GM23338 (cell line): ENCODE measurements around the gene LMF1. TPM values are rescaled to one million over a fixed set of nuclear protein-coding genes. Genes with fewer than 3 reads are reported as not detected.

Source experiments
- ATAC-seq: fragments of 200-7000 bp; cut with Tn5 transposase; 3 replicates; pipeline ENCODE4 v1.9.1; 2020
- DNase-seq: peaks from one replicate; pipeline ENCODE4 v3.0.0-alpha.2; 2015; ENCODE audit warnings: low spot score
- H2AFZ ChIP-seq: fragments of 200-600 bp; sonication (generic); 2 replicates; pipeline ENCODE4 v1.8.0; 2016; ENCODE audit warnings: antibody characterized with exemption, mild to moderate bottlenecking, moderate library complexity
- H3F3A ChIP-seq: fragments of 200-600 bp; sonication (generic); replicated peaks from 2 replicates; pipeline ENCODE4 v1.8.0; 2017; ENCODE audit warnings: antibody characterized with exemption, mixed run types, low read depth
- H3K27ac ChIP-seq: fragments of 200-600 bp; sonication (generic); 2 replicates; pipeline ENCODE4 v1.6.1; 2016; ENCODE audit warnings: low read depth
- H3K27me3 ChIP-seq: fragments of 200-600 bp; sonication (generic); 2 replicates; pipeline ENCODE4 v1.8.0; 2016; ENCODE audit warnings: mild to moderate bottlenecking, mixed run types, moderate library complexity; ENCODE audit not compliant: insufficient read depth
- H3K36me3 ChIP-seq: fragments of 200-600 bp; sonication (generic); 2 replicates; pipeline ENCODE4 v1.8.0; 2016; ENCODE audit warnings: mild to moderate bottlenecking; ENCODE audit not compliant: insufficient read depth
- H3K4me1 ChIP-seq: fragments of 200-600 bp; sonication (generic); 2 replicates; pipeline ENCODE4 v1.8.0; 2016; ENCODE audit warnings: mild to moderate bottlenecking, moderate library complexity; ENCODE audit not compliant: insufficient read depth
- H3K4me2 ChIP-seq: fragments of 200-600 bp; sonication (generic); 2 replicates; pipeline ENCODE4 v1.7.1; 2017; ENCODE audit warnings: mixed run types
- H3K4me3 ChIP-seq: fragments of 200-600 bp; sonication (generic); 2 replicates; pipeline ENCODE4 v1.6.1; 2016; ENCODE audit warnings: mixed run types
- H3K79me2 ChIP-seq: fragments of 200-600 bp; sonication (generic); replicated peaks from 2 replicates; pipeline ENCODE4 v1.8.0; 2017; ENCODE audit warnings: mild to moderate bottlenecking; ENCODE audit not compliant: insufficient read depth
- H3K9me2 ChIP-seq: fragments of 200-600 bp; sonication (generic); 2 replicates; pipeline ENCODE4 v1.8.0; 2017; ENCODE audit not compliant: insufficient read depth
- H4K20me1 ChIP-seq: fragments of 200-600 bp; sonication (generic); replicated peaks from 2 replicates; pipeline ENCODE4 v1.8.0; 2017; ENCODE audit warnings: mild to moderate bottlenecking; ENCODE audit not compliant: insufficient read depth
- H3K27ac Mint-ChIP-seq: 2 replicates; pipeline ENCODE4 v1.8.0; 2020; ENCODE audit warnings: inconsistent platforms, mild to moderate bottlenecking, moderate library complexity, mixed read lengths
- H3K27me3 Mint-ChIP-seq: 3 replicates; pipeline ENCODE4 v1.8.0; 2022; ENCODE audit warnings: low read depth, mild to moderate bottlenecking, moderate library complexity, mixed read lengths, inconsistent platforms; ENCODE audit not compliant: insufficient read depth, poor library complexity
- H3K36me3 Mint-ChIP-seq: 3 replicates; pipeline ENCODE4 v1.8.0; 2021; ENCODE audit warnings: low read depth, mild to moderate bottlenecking, inconsistent platforms, moderate library complexity, mixed read lengths
- H3K4me1 Mint-ChIP-seq: 3 replicates; pipeline ENCODE4 v1.8.0; 2020; ENCODE audit warnings: mild to moderate bottlenecking, inconsistent platforms, mixed read lengths
- H3K4me3 Mint-ChIP-seq: 3 replicates; pipeline ENCODE4 v1.8.0; 2021; ENCODE audit warnings: moderate library complexity, mild to moderate bottlenecking, inconsistent platforms, mixed read lengths
- H3K9me3 Mint-ChIP-seq: 3 replicates; pipeline ENCODE4 v1.8.0; 2020; ENCODE audit warnings: moderate library complexity, mild to moderate bottlenecking, inconsistent platforms, mixed read lengths
- EZH2 ChIP-seq: fragments of 200-600 bp; sonication (generic); IDR thresholded peaks from one replicate; pipeline ENCODE4 v1.8.0; 2017; ENCODE audit warnings: antibody characterized with exemption, mild to moderate bottlenecking, low read depth; ENCODE audit not compliant: unreplicated experiment
- STAT1 ChIP-seq: IDR thresholded peaks from one replicate; pipeline ENCODE4 v1.6.1; 2016; ENCODE audit warnings: antibody characterized with exemption; ENCODE audit not compliant: unreplicated experiment
- ZNF114 ChIP-seq: fragments of 250-450 bp; sonication (Bioruptor Pico); IDR thresholded peaks from 2 replicates; pipeline ENCODE4 v1.5.0; 2020; ENCODE audit warnings: mild to moderate bottlenecking, moderate library complexity
- ZNF331 ChIP-seq: fragments of 250-450 bp; sonication (Bioruptor Pico); IDR thresholded peaks from 2 replicates; pipeline ENCODE4 v1.5.0; 2020; ENCODE audit warnings: low read depth, mild to moderate bottlenecking, moderate library complexity
- ZNF462 ChIP-seq: fragments of 250-450 bp; sonication (Bioruptor Pico); IDR thresholded peaks from 2 replicates; pipeline ENCODE4 v1.5.0; 2020; ENCODE audit warnings: mild to moderate bottlenecking, moderate library complexity
- polyA plus RNA-seq: library from polyadenylated mRNA; unstranded; fragments of >200 nt; fragmentation: Nextera tagmentation; extraction: Ambion mirVana; gene quantifications from 2 replicates; pipeline ENCODE4 v1.2.1, GENCODE V29; 2016
- total RNA-seq: library from RNA; depleted of rRNA; stranded (reverse); fragments of >200 nt; shearing (Covaris generic); gene quantifications from 2 replicates; pipeline ENCODE4 v1.2.3, GENCODE V29; 2014

The LMF1 gene
- total and polyA plus RNA-seq, 2 experiments from 2014 or later, result 4.2 to 10.1 TPM

DNA sequence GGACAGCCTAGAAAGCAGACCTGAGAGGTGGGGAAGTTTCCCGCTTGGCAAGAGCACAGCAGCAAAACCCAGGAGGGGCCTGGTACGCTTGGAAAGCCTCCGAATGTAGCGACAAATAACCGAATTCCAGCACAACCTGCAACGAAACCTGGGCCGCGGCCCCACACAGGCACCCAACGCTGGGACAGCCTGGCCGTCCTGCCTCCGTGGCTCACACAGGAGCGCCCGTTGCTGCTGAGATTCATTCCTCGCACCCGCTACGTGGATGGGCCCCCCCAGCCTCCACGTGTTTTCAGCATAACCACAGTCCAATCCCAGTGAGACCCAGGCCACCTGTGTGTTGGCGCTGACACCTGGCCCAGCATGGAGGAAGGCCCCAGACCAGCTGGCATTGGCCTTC lies 42.9 kb downstream of the LMF1 start (continued):
- TF ChIP-seq ZNF462 (no peak), EZH2 (no peak)

DNA sequence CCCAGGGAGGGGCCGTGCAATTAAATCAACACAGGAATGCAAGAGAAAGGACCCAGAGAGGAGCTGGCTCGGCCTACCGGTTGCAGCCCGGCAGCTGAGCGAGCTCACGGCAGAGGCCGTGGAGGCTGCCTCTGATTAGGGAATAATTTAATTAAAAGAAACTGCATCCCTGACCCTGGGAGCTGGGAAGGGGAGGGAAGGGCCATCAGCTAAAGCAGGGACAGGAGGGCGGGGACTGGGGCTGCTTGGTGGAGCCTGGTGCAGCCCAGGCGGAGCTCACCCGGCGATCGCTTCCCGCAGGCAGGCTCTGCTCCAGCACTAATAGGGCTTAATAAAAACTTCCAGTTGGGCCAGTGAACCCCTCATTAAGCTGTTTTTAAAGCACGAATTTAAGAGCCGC lies 43.4 kb downstream of the LMF1 start:
- TF ChIP-seq ZNF331 (CRISPR knock-in tag) (no peak), ZNF114 (CRISPR knock-in tag) (no peak)
- Mint-ChIP-seq H3K27me3 (peaks cover 3% of the 10 kb centered on the region), H3K9me3 (peaks cover 44% of the 10 kb centered on the region), H3K27ac (no peak overlapping the region), H3K4me3 (no peak overlapping the region), H3K36me3 (peaks cover 21% of the 10 kb centered on the region), H3K4me1 (peaks cover 13% of the 10 kb centered on the region)
- no peaks in the 10 kb centered on the region for H3K27me3 ChIP-seq
- H3K27ac ChIP-seq, result no peak overlapping the region
- 0 out of 2 replicates have a peak, but pooled peaks cover 2% of the 10 kb centered on the region for H3K9me2 ChIP-seq
- H4K20me1 ChIP-seq, result no peaks in the 10 kb centered on the region
- 0 out of 2 replicates have a peak, but pooled peaks cover 5% of the 10 kb centered on the region for H3K36me3 ChIP-seq
- peaks cover 6% of the 10 kb centered on the region; the same call in 1 of the 2 replicates for H3F3A ChIP-seq
- H3K79me2 ChIP-seq, result no peaks in the 10 kb centered on the region
- H3K4me1 ChIP-seq, result 0 out of 2 replicates have a peak, but pooled peaks cover 5% of the 10 kb centered on the region
- H2AFZ ChIP-seq, result no peak overlapping the region
- ATAC-seq (no peak), DNase-seq (no peak)
- no peak overlapping the region for H3K4me3 ChIP-seq
- no peak overlapping the region for H3K4me2 ChIP-seq

GRCh38 chr16:926715-927114 lies 44.1 kb downstream of the LMF1 start:
- H3K27ac ChIP-seq, result no peak overlapping the region
- no peaks in the 10 kb centered on the region for H4K20me1 ChIP-seq
- 0 out of 2 replicates have a peak, but pooled peaks cover 5% of the 10 kb centered on the region for H3K4me1 ChIP-seq
- Mint-ChIP-seq H3K4me3 (no peak overlapping the region), H3K4me1 (peaks cover 13% of the 10 kb centered on the region), H3K36me3 (peaks cover 26% of the 10 kb centered on the region), H3K9me3 (peaks cover 49% of the 10 kb centered on the region), H3K27me3 (peaks cover 3% of the 10 kb centered on the region), H3K27ac (no peak overlapping the region)
- H3K4me2 ChIP-seq, result no peak overlapping the region
- H3K4me3 ChIP-seq, result no peak overlapping the region
- H3K79me2 ChIP-seq, result no peaks in the 10 kb centered on the region
- DNase-seq, result no peak
- 0 out of 2 replicates have a peak, but pooled peaks cover 5% of the 10 kb centered on the region for H3K36me3 ChIP-seq
- H3F3A ChIP-seq, result peaks cover 6% of the 10 kb centered on the region; the same call in 1 of the 2 replicates
- no peak overlapping the region for H2AFZ ChIP-seq
- 0 out of 2 replicates have a peak, but pooled peaks cover 2% of the 10 kb centered on the region for H3K9me2 ChIP-seq
- H3K27me3 ChIP-seq, result no peaks in the 10 kb centered on the region
- ATAC-seq, result no peak
- no peak for TF ChIP-seq STAT1
